ENCODE results near the gene FRMPD3. TPM values are rescaled to one million over a fixed set of nuclear protein-coding genes. Genes with fewer than 3 reads are reported as not detected.

The FRMPD3 gene
- total RNA-seq (2014; rRNA removed; shearing (Covaris generic); ENCODE audit: low replicate concordance): 0.03 and 0.54 TPM in 2 replicates

GRCh38 chrX:107448998-107449835 is at the start of gene FRMPD3:
Gene FRMPD3, plus strand, starts transcription at chrX:107449652. Its CDS starts 76,937 bp downstream, at chrX:107526589.
- peak; percentile 30 for DNase-seq (ENCODE audit: low read depth)
- in situ Hi-C loops (cut with HindIII; ENCODE audit: low pct_unique_long_range_greater_than_20kb, low sequenced_read_pairs): no loop called here

DNA sequence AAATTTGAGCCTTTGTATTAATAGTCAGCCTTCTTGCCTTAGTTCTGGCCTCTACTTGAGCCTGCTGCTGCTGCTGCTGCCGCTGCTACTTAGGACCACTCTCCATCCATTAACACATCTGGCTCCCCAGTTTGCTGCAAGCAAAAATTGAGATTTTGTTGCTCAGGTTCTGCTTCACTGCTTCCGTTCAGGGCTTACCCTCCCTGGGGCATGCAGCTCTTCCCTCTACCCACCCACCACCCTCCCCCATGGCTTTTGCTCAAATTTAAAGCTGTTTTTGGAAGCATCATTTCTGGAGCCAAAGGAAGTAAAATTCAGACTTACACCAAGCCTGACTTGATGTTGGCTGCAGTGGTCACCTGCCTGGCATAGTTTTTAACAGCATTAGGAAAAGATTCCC is 28.9 kb upstream of the FRMPD3 start:
- in situ Hi-C loops (cut with HindIII; ENCODE audit: low pct_unique_long_range_greater_than_20kb, low sequenced_read_pairs): no loop called here
- no peak for DNase-seq (ENCODE audit: low read depth)

DNA sequence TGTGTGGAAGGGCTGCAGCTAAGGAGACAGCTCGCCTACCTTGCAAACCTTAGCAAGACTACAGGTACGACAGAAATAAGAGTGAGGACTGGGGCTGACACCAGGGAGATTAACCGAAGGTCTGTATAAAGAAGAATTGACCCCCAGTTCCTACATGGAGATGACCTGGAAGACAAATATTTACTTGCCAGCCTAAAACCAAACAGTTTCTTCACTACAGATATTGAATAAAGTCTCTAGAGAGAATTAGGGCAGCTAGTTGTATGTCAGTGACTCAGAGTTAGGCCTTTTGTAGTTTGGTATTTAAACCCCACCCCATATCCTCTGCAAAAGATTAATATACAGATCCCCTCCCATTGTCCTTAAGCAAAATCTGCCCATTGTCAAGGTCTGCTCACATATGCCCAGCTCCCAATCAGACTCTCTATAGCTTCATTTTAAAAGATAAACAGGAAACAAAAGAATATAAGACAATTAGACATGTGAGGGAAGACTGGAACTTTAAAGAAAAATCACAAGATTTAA is 28.1 kb upstream of the FRMPD3 start:
- in situ Hi-C loops (cut with HindIII; ENCODE audit: low pct_unique_long_range_greater_than_20kb, low sequenced_read_pairs): no loop called here
- no peak for DNase-seq (ENCODE audit: low read depth)

- in situ Hi-C loops (cut with HindIII; ENCODE audit: low pct_unique_long_range_greater_than_20kb, low sequenced_read_pairs): no loop called here
Measured at GRCh38 chrX:107429090-107429489, 20.4 kb upstream of the FRMPD3 start.

DNA sequence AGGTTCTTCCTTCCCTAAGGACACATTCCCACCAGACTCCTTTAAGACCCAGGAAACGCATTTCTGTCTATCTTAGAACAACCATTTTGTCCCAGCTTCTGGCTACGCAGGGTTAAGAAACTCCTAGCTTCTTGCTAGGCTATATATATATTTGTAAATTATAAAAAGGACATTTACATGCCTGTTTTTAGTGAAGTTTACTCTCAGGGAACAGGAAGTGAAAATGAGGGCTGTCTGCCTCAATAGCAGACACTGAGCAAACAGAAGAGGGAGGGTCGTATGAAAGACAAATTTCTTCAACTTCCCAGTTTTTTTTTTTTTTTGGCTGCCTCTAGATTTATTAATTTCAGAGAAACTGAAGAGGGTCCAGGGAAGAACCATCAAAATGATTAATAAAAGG is 9.3 kb upstream of the FRMPD3 start:
- in situ Hi-C loops (cut with HindIII; ENCODE audit: low pct_unique_long_range_greater_than_20kb, low sequenced_read_pairs): no loop called here
- DNase-seq (ENCODE audit: low read depth): no peak

More at GRCh38 chrX:107429090-107429489, 20.4 kb upstream of the FRMPD3 start:
- no peak for DNase-seq (ENCODE audit: low read depth)

GRCh38 chrX:107440692-107441091 is 8.8 kb upstream of the FRMPD3 start:
- in situ Hi-C loops (cut with HindIII; ENCODE audit: low pct_unique_long_range_greater_than_20kb, low sequenced_read_pairs): no loop called here
- DNase-seq (ENCODE audit: low read depth): no peak

DNA sequence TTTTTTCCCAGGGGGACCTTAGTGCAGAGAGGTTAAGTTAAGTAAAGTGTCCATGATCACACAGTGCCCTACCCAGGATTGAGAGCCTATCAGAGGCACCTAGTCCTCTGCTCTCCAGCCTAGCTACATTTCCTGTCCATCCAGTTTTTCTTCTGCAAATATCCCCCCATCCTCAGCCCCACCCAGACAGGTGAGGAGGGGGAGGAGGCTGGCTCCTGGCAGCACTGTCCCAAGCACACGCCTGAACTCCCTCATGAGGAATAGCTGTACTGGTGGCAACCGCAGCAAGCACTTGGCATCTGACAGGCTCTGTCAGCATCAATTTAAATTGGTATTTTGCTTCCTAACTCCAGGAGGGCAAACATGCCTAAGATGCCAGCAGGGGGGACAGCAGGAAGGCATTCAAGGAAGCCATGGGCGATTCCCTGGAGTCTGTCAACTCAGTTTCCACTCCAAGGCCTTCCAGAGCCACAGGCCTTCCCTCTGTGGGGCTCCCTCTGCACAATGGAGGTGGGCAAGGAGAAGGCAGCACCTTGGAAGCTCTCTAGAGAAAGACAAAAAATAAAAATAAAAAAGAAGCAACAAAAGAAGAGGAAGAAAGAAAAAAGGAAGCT is 6.4 kb upstream of the FRMPD3 start:
- in situ Hi-C loops (cut with HindIII; ENCODE audit: low pct_unique_long_range_greater_than_20kb, low sequenced_read_pairs): no loop called here
- no peak for DNase-seq (ENCODE audit: low read depth)

DNA sequence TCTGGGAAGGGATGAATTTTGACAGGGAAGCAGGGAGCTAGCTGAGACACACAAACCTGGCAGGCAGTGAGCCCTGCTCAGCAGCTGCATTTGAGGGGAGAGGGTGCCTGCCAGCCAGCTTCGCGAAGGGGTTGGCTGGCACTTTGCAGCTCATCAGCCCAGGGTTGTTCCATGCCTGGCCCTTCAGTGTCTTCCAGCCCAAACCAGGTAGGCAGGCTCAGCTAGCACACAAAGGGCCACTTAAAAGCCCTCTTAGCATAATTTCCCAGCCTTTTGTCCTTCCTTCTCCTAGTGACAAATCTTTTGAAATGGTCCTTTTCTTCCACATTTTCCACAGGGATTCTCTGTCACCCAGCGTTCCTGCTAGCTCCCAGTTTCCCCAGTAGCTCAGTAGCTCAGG is 4.3 kb upstream of the FRMPD3 start:
- in situ Hi-C loops (cut with HindIII; ENCODE audit: low pct_unique_long_range_greater_than_20kb, low sequenced_read_pairs): no loop called here
- no peak for DNase-seq (ENCODE audit: low read depth)

DNA sequence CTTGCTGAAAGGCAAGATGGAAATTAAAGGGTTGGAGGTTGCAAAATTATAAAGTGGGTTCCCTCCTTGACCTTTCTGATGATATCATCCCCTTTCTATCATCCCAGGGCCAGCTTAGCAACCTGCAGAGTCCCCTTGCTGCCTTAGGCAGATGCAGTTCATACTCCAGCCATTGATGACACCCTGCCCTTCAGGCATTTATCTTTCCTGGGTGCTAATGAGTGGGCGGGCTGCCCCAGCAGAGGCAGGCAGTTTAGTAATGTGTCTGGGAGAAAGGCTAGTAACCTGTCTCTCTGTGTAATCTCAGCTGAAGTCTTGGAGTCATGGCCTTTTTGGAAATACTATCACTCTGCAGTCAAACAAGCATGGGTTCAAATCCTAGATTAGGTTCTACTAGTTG is 3.8 kb upstream of the FRMPD3 start:
- DNase-seq (ENCODE audit: low read depth): no peak
- in situ Hi-C loops (cut with HindIII; ENCODE audit: low pct_unique_long_range_greater_than_20kb, low sequenced_read_pairs): no loop called here

GRCh38 chrX:107447642-107448041 is 1.8 kb upstream of the FRMPD3 start:
- in situ Hi-C loops (cut with HindIII; ENCODE audit: low pct_unique_long_range_greater_than_20kb, low sequenced_read_pairs): no loop called here
- no peak for DNase-seq (ENCODE audit: low read depth)

DNA sequence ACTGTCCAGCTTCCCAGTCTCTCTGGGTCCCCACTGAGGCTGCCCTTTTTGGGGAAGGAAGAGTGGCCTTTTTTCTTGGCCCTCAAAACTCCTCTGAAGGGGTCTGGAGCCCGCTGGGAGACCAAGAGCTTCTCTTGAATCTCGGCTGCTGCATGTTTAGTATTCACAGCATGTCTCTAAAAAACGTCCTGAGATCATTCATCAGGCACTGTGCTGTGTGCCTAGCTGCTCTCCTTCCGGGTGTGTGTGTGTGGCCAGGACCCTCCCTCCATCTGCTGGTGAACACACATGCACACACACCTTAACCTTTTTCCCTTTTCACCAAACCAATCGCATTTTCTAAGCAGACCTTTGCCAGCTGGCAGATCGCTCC is 841 bp upstream of the FRMPD3 start:
- in situ Hi-C loops (cut with HindIII; ENCODE audit: low pct_unique_long_range_greater_than_20kb, low sequenced_read_pairs): no loop called here
- DNase-seq (ENCODE audit: low read depth): no peak

- no peak for DNase-seq (ENCODE audit: low read depth)
- in situ Hi-C loops (cut with HindIII; ENCODE audit: low pct_unique_long_range_greater_than_20kb, low sequenced_read_pairs): no loop called here
Measured at GRCh38 chrX:107450823-107451509, 1.5 kb downstream of the FRMPD3 start.

- in situ Hi-C loops (cut with HindIII; ENCODE audit: low pct_unique_long_range_greater_than_20kb, low sequenced_read_pairs): no loop called here
- no peak for DNase-seq (ENCODE audit: low read depth)
Measured at GRCh38 chrX:107451731-107452130, 2.3 kb downstream of the FRMPD3 start.

DNA sequence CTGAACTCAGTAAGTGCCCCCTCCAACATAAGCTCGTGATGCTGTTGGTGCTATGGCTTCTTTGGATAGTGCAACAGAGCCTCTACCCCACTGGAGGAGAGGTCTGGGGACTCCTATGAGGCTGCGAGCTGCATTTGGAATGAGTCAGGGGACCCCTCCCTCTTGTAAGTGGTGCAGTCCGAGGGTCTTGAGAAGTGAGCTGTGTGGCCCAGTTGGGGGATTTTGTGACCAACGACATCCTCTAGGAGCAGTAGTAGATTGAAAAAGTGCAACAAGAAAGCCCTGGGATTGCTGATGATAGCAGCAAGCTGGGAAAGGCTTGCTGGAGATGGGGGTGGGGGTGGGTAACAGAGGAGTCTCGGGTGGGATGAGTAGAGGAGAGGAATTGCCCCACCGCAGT is 3.1 kb downstream of the FRMPD3 start:
- in situ Hi-C loops (cut with HindIII; ENCODE audit: low pct_unique_long_range_greater_than_20kb, low sequenced_read_pairs): no loop called here

GRCh38 chrX:107454302-107454701 is 4.8 kb downstream of the FRMPD3 start:
- in situ Hi-C loops (cut with HindIII; ENCODE audit: low pct_unique_long_range_greater_than_20kb, low sequenced_read_pairs): no loop called here
- DNase-seq (ENCODE audit: low read depth): peak; percentile 62

More for the DNA sequence above, 3.1 kb downstream of the FRMPD3 start:
- no peak for DNase-seq (ENCODE audit: low read depth)

DNA sequence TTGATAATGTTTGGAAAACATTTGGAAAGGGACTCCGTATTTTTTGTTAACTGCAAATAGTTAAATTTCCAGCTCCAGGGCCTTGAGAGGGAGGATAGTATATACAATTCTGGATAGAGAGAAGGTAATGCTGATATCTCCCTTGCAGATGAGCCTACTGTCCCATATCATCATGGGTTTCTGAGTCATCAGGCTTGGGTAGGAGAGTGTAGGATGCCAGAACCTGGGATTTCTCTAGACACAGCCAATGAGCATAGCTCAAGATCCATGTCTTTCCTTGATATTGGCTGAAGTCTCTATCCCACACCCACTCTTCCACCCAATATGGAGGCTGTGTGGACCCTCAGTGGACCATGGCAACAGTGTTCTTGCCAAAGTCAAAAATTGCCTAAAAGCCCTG is 7.8 kb downstream of the FRMPD3 start:
- DNase-seq (ENCODE audit: low read depth): no peak
- in situ Hi-C loops (cut with HindIII; ENCODE audit: low pct_unique_long_range_greater_than_20kb, low sequenced_read_pairs): no loop called here

DNA sequence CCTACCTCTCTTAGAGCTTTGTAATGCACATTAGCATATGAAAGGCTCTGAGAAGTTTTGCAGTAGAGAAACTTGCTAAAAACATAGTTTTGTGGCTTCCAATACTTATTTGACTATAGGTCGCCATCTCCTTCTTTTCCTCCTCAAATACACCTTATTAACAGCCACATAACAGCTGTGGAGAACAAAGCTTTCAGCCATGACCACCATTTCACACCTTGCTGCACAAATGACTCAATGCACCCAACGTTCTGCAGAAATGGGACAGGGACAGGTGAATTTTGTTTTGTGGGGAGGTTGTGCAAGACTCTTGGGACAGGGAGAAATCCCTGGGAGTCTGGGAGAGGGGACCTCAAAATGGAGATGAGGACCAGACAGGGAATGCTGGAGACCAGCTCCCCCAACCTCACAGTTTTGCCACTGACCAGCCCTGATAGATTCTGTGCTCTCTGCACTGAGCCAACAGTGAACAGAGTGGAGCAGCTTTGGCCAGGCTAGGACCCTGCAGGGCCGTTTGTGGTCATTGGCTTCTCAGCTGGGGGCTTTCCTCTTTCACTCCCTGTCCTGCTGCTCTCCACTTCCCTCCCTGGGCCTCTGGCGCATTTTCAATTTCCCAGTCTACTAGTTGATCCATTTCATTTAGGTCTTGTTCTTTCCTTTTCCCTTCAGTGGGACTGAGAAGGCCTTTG is 16.6 kb downstream of the FRMPD3 start:
- in situ Hi-C loops (cut with HindIII; ENCODE audit: low pct_unique_long_range_greater_than_20kb, low sequenced_read_pairs): no loop called here
- DNase-seq (ENCODE audit: low read depth): no peak

GRCh38 chrX:107467271-107467670 is 17.8 kb downstream of the FRMPD3 start:
- in situ Hi-C loops (cut with HindIII; ENCODE audit: low pct_unique_long_range_greater_than_20kb, low sequenced_read_pairs): no loop called here
- DNase-seq (ENCODE audit: low read depth): no peak

Data from Caki2 (cell line).